Hepatocyte (in vitro differentiated cells): ENCODE data around the gene M1AP. TPM values are rescaled to one million over a fixed set of nuclear protein-coding genes. Genes with fewer than 3 reads are reported as not detected.

Source experiments
- DNase-seq: peaks from one replicate; pipeline ENCODE4 v3.0.0-alpha.2; 2016; ENCODE audit warnings: low spot score
- H2AFZ ChIP-seq: fragments of 200-600 bp; sonication (generic); 2 replicates; pipeline ENCODE4 v1.6.0; 2016; ENCODE audit warnings: antibody characterized with exemption, mild to moderate bottlenecking
- H3K27ac ChIP-seq: fragments of 200-600 bp; sonication (generic); 2 replicates; pipeline ENCODE4 v1.5.1; 2016; ENCODE audit warnings: mild to moderate bottlenecking
- H3K27me3 ChIP-seq: fragments of 200-600 bp; sonication (generic); 2 replicates; pipeline ENCODE4 v1.6.1; 2016
- H3K36me3 ChIP-seq: fragments of 200-600 bp; sonication (generic); replicated peaks from 2 replicates; pipeline ENCODE4 v1.5.1; 2016; ENCODE audit warnings: low read depth; ENCODE audit not compliant: insufficient read depth
- H3K4me1 ChIP-seq: fragments of 200-600 bp; sonication (generic); 2 replicates; pipeline ENCODE4 v1.5.1; 2016; ENCODE audit warnings: mild to moderate bottlenecking, moderate library complexity; ENCODE audit not compliant: insufficient read depth
- H3K4me2 ChIP-seq: fragments of 200-600 bp; sonication (generic); 2 replicates; pipeline ENCODE4 v1.6.0; 2016
- H3K4me3 ChIP-seq: fragments of 200-600 bp; sonication (generic); 2 replicates; pipeline ENCODE4 v1.5.1; 2016; ENCODE audit warnings: mild to moderate bottlenecking
- H3K79me2 ChIP-seq: fragments of 200-600 bp; sonication (generic); 2 replicates; pipeline ENCODE4 v1.6.0; 2017; ENCODE audit warnings: mild to moderate bottlenecking
- H3K9me2 ChIP-seq: fragments of 200-600 bp; sonication (generic); replicated peaks from 2 replicates; pipeline ENCODE4 v1.6.0; 2017; ENCODE audit warnings: mild to moderate bottlenecking; ENCODE audit not compliant: insufficient read depth
- H3K9me3 ChIP-seq: fragments of 200-600 bp; sonication (generic); 2 replicates; pipeline ENCODE4 v1.5.1; 2016; ENCODE audit warnings: low read depth, mild to moderate bottlenecking
- H4K20me1 ChIP-seq: fragments of 200-600 bp; sonication (generic); 2 replicates; pipeline ENCODE4 v1.6.0; 2016; ENCODE audit warnings: mild to moderate bottlenecking; ENCODE audit not compliant: insufficient read depth, poor library complexity, severe bottlenecking
- CTCF ChIP-seq: fragments of 200-600 bp; sonication (generic); IDR thresholded peaks from 2 replicates; pipeline ENCODE4 v1.5.1; 2016; ENCODE audit warnings: antibody characterized with exemption, mild to moderate bottlenecking; ENCODE audit not compliant: poor library complexity
- EZH2 ChIP-seq: fragments of 200-600 bp; sonication (generic); IDR thresholded peaks from 2 replicates; pipeline ENCODE4 v1.6.1; 2016; ENCODE audit warnings: antibody characterized with exemption, mild to moderate bottlenecking, borderline replicate concordance
- EZH2phosphoT487 ChIP-seq: fragments of 200-600 bp; sonication (generic); IDR thresholded peaks from one replicate; pipeline ENCODE4 v1.6.1; 2018; ENCODE audit warnings: antibody characterized with exemption, mild to moderate bottlenecking, low read depth, moderate library complexity; ENCODE audit not compliant: unreplicated experiment, severe bottlenecking
- WGBS: methylation state at CpG from one replicate; pipeline ENCODE4 v1.1.6; 2016; ENCODE audit warnings: low lambda C conversion rate; ENCODE audit errors: missing lambda C conversion rate; 5-methylcytosine and 5-hydroxymethylcytosine counted together
- polyA plus RNA-seq: library from polyadenylated mRNA; unstranded; fragments of >200 nt; fragmentation: Nextera tagmentation; extraction: Ambion mirVana; gene quantifications from 2 replicates; pipeline ENCODE4 v1.2.1, GENCODE V29; 2016
- total RNA-seq: library from RNA; depleted of rRNA; stranded (reverse); fragments of >200 nt; gene quantifications from 2 replicates; pipeline ENCODE4 v1.2.3, GENCODE V29; 2014

Gene M1AP
- total and polyA plus RNA-seq, 2 experiments from 2014 or later = 0.30 to 0.70 TPM

GRCh38 chr2:74682501-74682900 is 34.4 kb upstream of the M1AP start:
- Histone ChIP-seq H3K36me3 (no peaks in the 10 kb centered on the region), H3K9me3 (no peaks in the 10 kb centered on the region), H3K4me2 (no peak overlapping the region), H4K20me1 (no peaks in the 10 kb centered on the region), H3K27ac (no peak overlapping the region), H3K4me3 (no peak overlapping the region), H3K79me2 (no peaks in the 10 kb centered on the region), H2AFZ (no peak overlapping the region), H3K9me2 (no peaks in the 10 kb centered on the region), H3K4me1 (no peaks in the 10 kb centered on the region), H3K27me3 (no peaks in the 10 kb centered on the region)
- DNase-seq = no peak
- TF ChIP-seq EZH2phosphoT487 = no peak
- TF ChIP-seq CTCF = no peak
- TF ChIP-seq EZH2 = no peak

- Histone ChIP-seq H2AFZ (no peak overlapping the region), H4K20me1 (no peaks in the 10 kb centered on the region), H3K27me3 (no peaks in the 10 kb centered on the region), H3K79me2 (no peaks in the 10 kb centered on the region), H3K9me3 (no peaks in the 10 kb centered on the region), H3K27ac (no peak overlapping the region), H3K9me2 (no peaks in the 10 kb centered on the region), H3K4me1 (no peaks in the 10 kb centered on the region), H3K36me3 (no peaks in the 10 kb centered on the region), H3K4me2 (no peak overlapping the region), H3K4me3 (no peak overlapping the region)
- 97% methylated on average over 15 of the region's 15 CpGs for WGBS
- TF ChIP-seq EZH2phosphoT487 (no peak), EZH2 (no peak), CTCF (no peak)
- DNase-seq = no peak
These were observed 31.5 kb upstream of the M1AP start for GRCh38 chr2:74679615-74680014.

GRCh38 chr2:74676331-74676730 is 28.2 kb upstream of the M1AP start:
- no peaks in the 10 kb centered on the region for H3K9me2 ChIP-seq
- H3K79me2 ChIP-seq = no peaks in the 10 kb centered on the region
- no peak for DNase-seq
- no peak overlapping the region for H3K4me3 ChIP-seq
- WGBS = 93% methylated on average over 4 of the region's 4 CpGs
- no peaks in the 10 kb centered on the region for H3K9me3 ChIP-seq
- H2AFZ ChIP-seq = no peak overlapping the region
- H3K27ac ChIP-seq = no peak overlapping the region
- no peak for TF ChIP-seq CTCF
- no peaks in the 10 kb centered on the region for H3K27me3 ChIP-seq
- H4K20me1 ChIP-seq = no peaks in the 10 kb centered on the region
- H3K36me3 ChIP-seq = no peaks in the 10 kb centered on the region
- H3K4me2 ChIP-seq = no peak overlapping the region
- H3K4me1 ChIP-seq = no peaks in the 10 kb centered on the region

- TF ChIP-seq EZH2 = no peak
- TF ChIP-seq CTCF = peak; percentile 6
- no peak for TF ChIP-seq EZH2phosphoT487
- Histone ChIP-seq H3K4me1 (no peaks in the 10 kb centered on the region), H3K27ac (no peak overlapping the region), H3K4me2 (no peak overlapping the region), H3K9me2 (no peaks in the 10 kb centered on the region), H4K20me1 (no peaks in the 10 kb centered on the region), H3K36me3 (no peaks in the 10 kb centered on the region), H3K9me3 (no peaks in the 10 kb centered on the region), H2AFZ (no peak overlapping the region), H3K79me2 (no peaks in the 10 kb centered on the region), H3K27me3 (no peaks in the 10 kb centered on the region), H3K4me3 (no peak overlapping the region)
- WGBS = 75% methylated on average over 6 of the region's 6 CpGs
- no peak for DNase-seq
These were observed 27.0 kb upstream of the M1AP start for GRCh38 chr2:74675090-74675489.
